ENCODE results near the gene PRG3. TPM values are rescaled to one million over a fixed set of nuclear protein-coding genes. Genes with fewer than 3 reads are reported as not detected.

The PRG3 gene
- total RNA-seq (2022; extraction: Qiagen RNA extraction; ENCODE audit: low read depth), result not detected in 5 replicates

GRCh38 chr11:57380975-57381374 lies at the start of gene PRG3:
TSS of gene PRG3 (minus strand) at chr11:57381150. CDS start at chr11:57380708, 442 bp downstream.

GRCh38 chr11:57426929-57427726 lies 46.2 kb upstream of the PRG3 start, which contains the start of gene SLC43A3:
TSS of gene SLC43A3 (minus strand) at chr11:57427121. CDS start at chr11:57426172, 949 bp downstream.

DNA sequence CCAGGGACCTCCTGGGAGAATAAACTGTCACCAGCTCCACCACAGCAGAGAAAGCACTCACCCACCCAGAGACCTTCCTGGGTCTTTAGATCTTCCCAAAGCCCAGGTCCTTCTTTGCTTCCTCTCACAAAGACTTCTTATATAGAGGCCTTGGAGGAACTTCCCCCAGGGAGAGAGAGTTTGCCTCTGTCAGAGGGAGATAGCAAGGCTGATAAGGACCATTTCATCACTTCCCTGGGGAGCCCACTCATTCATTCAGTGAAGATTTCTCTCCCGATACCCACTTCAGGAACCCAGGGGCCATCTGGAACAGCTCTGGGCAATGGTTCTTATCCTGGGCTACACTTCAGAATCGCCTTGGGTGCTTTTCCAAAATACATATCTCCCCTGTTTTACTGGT lies 9.6 kb upstream of the PRG3 start, which contains the start of gene PRG2:
PRG2 (minus strand) TSS at position 116 of the 400 bp plus-strand sequence. CDS start 706 bp downstream, outside the sequence.

DNA sequence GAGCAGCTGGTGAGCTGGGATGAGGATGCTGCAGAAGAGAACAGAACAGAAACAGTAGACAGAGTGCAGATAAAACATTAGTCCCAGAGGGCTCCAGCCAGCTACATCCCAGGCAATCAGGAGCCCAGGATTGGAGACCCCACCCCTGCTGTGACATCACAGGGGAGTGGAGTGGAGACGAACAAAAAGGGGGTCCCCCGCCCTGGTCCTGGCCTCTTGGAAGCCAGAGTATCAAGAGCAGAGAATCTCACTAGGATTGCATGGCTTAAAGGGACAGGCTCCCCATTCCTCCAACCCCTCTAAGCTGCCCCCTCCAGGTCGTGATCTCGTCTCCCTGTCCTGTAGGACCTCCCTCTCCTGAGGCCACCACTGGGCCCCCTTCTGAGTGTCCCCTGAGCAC lies 42.8 kb downstream of the PRG3 start, which contains the start of gene P2RX3:
P2RX3 (plus strand) TSS at position 211 of the 400 bp plus-strand sequence. CDS start 199 bp downstream, outside the sequence.

DNA sequence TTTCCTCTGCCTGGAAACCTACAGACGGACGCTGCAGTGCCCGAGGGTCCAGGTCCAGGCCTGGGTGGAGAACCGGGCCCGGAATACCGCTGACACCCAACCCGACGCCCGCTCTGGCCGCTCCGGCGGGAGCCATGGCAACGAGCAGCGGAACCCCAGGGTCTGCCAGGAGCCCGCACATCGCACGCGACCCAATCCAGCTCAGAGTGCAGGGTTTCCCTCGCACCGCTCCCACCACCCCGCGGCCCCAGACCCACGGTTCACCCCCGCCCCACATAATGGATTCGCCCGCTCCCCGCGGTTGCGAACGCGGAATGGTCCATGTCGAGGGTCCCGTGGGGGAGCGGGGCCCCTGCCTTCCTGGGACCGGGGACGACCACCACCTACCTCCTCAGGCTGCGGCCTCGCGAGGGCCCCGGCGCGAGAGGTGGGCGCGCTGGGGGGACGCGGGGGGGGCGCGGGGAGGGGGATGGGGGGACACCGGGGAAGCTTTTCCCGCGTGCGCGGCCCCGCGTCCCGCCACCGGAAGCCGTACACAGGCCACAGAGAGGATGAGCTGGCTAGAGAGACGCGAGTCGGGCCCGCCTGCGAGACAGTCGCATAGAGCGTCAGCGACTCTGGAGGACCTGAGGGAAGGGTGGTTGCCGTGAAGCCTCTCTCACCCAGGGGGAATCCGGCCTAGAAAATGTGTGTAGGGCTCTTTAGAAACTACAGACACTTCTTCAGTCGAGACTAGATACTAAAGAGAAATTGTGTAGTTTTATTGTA lies 45.4 kb downstream of the PRG3 start, which contains the start of gene SSRP1:
SSRP1 (minus strand) TSS at position 550 of the 768 bp plus-strand sequence. CDS start 771 bp downstream, outside the sequence.

Other genes starting within 250 kb of the PRG3 start
- not detected in 5 replicates for gene LRRC55, start 199.2 kb downstream of the PRG3 start, total RNA-seq (2022; extraction: Qiagen RNA extraction; ENCODE audit: low read depth)
- gene APLNR, start 143.9 kb downstream of the PRG3 start, total RNA-seq (2022; extraction: Qiagen RNA extraction; ENCODE audit: low read depth), result 0.03 to 0.13 TPM (median 0.09 TPM) in 4 of 5 replicates, not detected in the other
- gene TNKS1BP1, start 56.2 kb downstream of the PRG3 start, total RNA-seq (2022; extraction: Qiagen RNA extraction; ENCODE audit: low read depth), result 64.6 to 87.4 TPM (median 82.4 TPM) in 5 replicates
- gene SSRP1, start 45.3 kb downstream of the PRG3 start, total RNA-seq (2022; extraction: Qiagen RNA extraction; ENCODE audit: low read depth), result 217 to 261 TPM (median 235 TPM) in 5 replicates
- gene P2RX3, start 42.8 kb downstream of the PRG3 start, total RNA-seq (2022; extraction: Qiagen RNA extraction; ENCODE audit: low read depth), result 0.13 to 0.24 TPM (median 0.16 TPM) in 5 replicates
- 0.07 TPM in 1 of 5 replicates, not detected in the others for gene PRG2, start 9.5 kb upstream of the PRG3 start, total RNA-seq (2022; extraction: Qiagen RNA extraction; ENCODE audit: low read depth)
- gene SLC43A3, start 46.0 kb upstream of the PRG3 start, total RNA-seq (2022; extraction: Qiagen RNA extraction; ENCODE audit: low read depth), result 0.32 to 1.0 TPM (median 0.67 TPM) in 5 replicates
- 60.5 to 129 TPM (median 112 TPM) in 5 replicates for gene RTN4RL2, start 79.4 kb upstream of the PRG3 start, total RNA-seq (2022; extraction: Qiagen RNA extraction; ENCODE audit: low read depth)
- 1.8 to 3.4 TPM (median 3.1 TPM) in 5 replicates for gene SLC43A1, start 134.6 kb upstream of the PRG3 start, total RNA-seq (2022; extraction: Qiagen RNA extraction; ENCODE audit: low read depth)
- 160 to 189 TPM (median 170 TPM) in 5 replicates for gene TIMM10, start 149.6 kb upstream of the PRG3 start, total RNA-seq (2022; extraction: Qiagen RNA extraction; ENCODE audit: low read depth)
- not detected in 5 replicates for gene SMTNL1, start 156.4 kb upstream of the PRG3 start, total RNA-seq (2022; extraction: Qiagen RNA extraction; ENCODE audit: low read depth)
- gene UBE2L6, start 186.5 kb upstream of the PRG3 start, total RNA-seq (2022; extraction: Qiagen RNA extraction; ENCODE audit: low read depth), result 29.5 to 37.8 TPM (median 32.7 TPM) in 5 replicates
- gene SERPING1, start 216.5 kb upstream of the PRG3 start, total RNA-seq (2022; extraction: Qiagen RNA extraction; ENCODE audit: low read depth), result 0.27 to 1.7 TPM (median 0.38 TPM) in 5 replicates